Measurements from ENCODE around the gene WBP1. TPM values are rescaled to one million over a fixed set of nuclear protein-coding genes. Genes with fewer than 3 reads are reported as not detected.

WBP1 gene
- polyA plus RNA-seq, 4 donors = 55.1 to 82.7 (median 66.4) TPM

DNA sequence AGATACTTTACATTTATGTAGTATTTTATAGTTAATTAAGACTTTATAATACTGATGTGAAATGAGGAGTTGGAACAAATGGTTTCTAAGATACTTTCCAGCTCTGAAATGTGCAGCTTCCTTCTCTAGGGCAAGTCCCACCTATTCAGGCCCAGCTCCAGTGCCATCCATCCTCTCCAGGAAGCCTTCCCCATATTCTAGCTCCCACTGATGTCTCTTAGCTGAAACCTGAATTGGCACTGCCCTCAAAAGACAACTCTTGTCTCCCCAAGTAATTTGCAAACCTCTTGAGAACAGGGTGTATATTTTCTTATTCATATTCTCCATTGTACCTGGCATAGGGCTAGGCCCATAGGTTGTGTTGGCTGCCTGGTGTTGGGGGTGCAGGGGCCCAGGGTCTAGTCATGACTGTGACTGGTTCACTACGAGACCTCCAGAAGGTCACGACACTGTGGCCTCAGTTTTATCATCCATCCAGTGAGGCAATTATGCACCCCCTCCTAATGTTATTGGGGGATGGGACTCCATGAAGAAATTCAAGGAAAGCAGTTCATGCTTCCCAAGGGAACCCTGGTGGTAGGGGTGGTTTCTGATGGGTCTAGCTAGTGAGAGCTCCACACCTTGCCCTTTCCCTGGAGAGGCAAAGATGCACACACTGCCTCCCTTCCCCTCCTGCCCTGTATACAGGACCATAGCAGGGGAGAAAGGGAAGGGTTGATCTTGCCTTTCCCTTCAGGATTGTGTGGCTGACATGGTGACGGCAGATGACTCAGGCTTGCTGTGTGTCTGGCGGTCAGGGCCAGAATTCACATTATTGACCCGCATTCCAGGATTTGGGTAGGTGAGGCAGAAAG lies 33.9 kb upstream of the WBP1 start:
- H3K4me3 ChIP-seq (ENCODE audit: low read depth in 1 of 3, low read length in 3 of 3) = no peak overlapping the region
- H3K9me3 ChIP-seq (ENCODE audit: control insufficient read depth in 2 of 2, insufficient read depth in 1 of 2, low read depth in 1 of 2, low read length in 1 of 2) = no peaks in the 10 kb centered on the region
- peaks cover 2 to 51% (median 3%) of the 10 kb centered on the region in 3 donors for H3K36me3 ChIP-seq (ENCODE audit: control insufficient read depth in 3 of 3, insufficient read depth in 2 of 3, low read depth in 1 of 3, low read length in 3 of 3)
- H3K27me3 ChIP-seq (ENCODE audit: control insufficient read depth in 3 of 3, insufficient read depth in 3 of 3, low read length in 3 of 3) = no peaks in the 10 kb centered on the region
- DNase-seq (no peak), FAIRE-seq (no peak)
- peak overlapping the region in 1 of 3 donors; percentile 80 for H3K27ac ChIP-seq (ENCODE audit: low read depth in 1 of 3, low read length in 2 of 3)
- 77 to 82% (median 79%) methylated on average over 5 of the region's 5 CpGs for WGBS, 3 donors
- H3K4me1 ChIP-seq (ENCODE audit: control insufficient read depth in 3 of 3, insufficient read depth in 2 of 3, low read depth in 1 of 3, low read length in 2 of 3) = peaks cover 0 to 65% (median 3%) of the 10 kb centered on the region in 3 donors

- Histone ChIP-seq H3K36me3 (ENCODE audit: control insufficient read depth in 3 of 3, insufficient read depth in 2 of 3, low read depth in 1 of 3, low read length in 3 of 3) (peaks cover 2 to 58% (median 3%) of the 10 kb centered on the region in 3 donors), H3K27ac (ENCODE audit: low read depth in 1 of 3, low read length in 2 of 3) (peak overlapping the region in 1 of 3 donors; percentile 80), H3K4me3 (ENCODE audit: low read depth in 1 of 3, low read length in 3 of 3) (no peak overlapping the region), H3K27me3 (ENCODE audit: control insufficient read depth in 3 of 3, insufficient read depth in 3 of 3, low read length in 3 of 3) (no peaks in the 10 kb centered on the region), H3K9me3 (ENCODE audit: control insufficient read depth in 2 of 2, insufficient read depth in 1 of 2, low read depth in 1 of 2, low read length in 1 of 2) (no peaks in the 10 kb centered on the region), H3K4me1 (ENCODE audit: control insufficient read depth in 3 of 3, insufficient read depth in 2 of 3, low read depth in 1 of 3, low read length in 2 of 3) (peaks cover 0 to 71% (median 3%) of the 10 kb centered on the region in 3 donors)
- no peak for DNase-seq
- 72 to 86% (median 79%) methylated on average over 5 of the region's 5 CpGs for WGBS, 3 donors
- FAIRE-seq = no peak
These were observed 33.2 kb upstream of the WBP1 start for GRCh38 chr2:74424995-74425406.

DNA sequence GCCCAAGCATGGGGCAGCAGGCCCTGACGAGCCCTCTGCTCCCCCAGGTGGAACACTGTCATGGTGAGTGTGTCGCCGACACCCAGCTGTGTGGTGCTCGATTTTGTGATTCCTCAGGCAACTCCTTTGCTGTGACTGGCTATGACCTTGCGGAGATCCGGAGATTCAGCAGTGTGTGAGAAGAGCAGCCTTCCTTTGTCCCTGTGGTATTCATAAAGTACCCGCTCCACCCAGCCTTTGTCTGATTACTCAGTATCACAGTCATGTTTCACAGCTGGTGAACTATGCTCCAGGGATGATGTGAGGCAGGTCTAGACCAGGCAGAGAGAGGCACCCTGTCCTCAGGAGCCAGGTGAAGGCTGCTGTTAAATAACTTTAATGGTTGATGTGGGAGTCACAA lies 32.7 kb upstream of the WBP1 start:
- H3K36me3 ChIP-seq (ENCODE audit: control insufficient read depth in 3 of 3, insufficient read depth in 2 of 3, low read depth in 1 of 3, low read length in 3 of 3) = peaks cover 2 to 63% (median 3%) of the 10 kb centered on the region in 3 donors

GRCh38 chr2:74426181-74426758 lies 32.0 kb upstream of the WBP1 start:
- H3K9me3 ChIP-seq (ENCODE audit: control insufficient read depth in 2 of 2, insufficient read depth in 1 of 2, low read depth in 1 of 2, low read length in 1 of 2) = no peaks in the 10 kb centered on the region
- H3K27me3 ChIP-seq (ENCODE audit: control insufficient read depth in 3 of 3, insufficient read depth in 3 of 3, low read length in 3 of 3) = no peaks in the 10 kb centered on the region
- 84 to 89% (median 85%) methylated on average over 13 to 14 of the region's 14 CpGs for WGBS, 3 donors
- peak overlapping the region in 2 of 3 donors; percentile 38 to 80 for H3K27ac ChIP-seq (ENCODE audit: low read depth in 1 of 3, low read length in 2 of 3)
- peaks cover 0 to 75% (median 3%) of the 10 kb centered on the region in 3 donors for H3K4me1 ChIP-seq (ENCODE audit: control insufficient read depth in 3 of 3, insufficient read depth in 2 of 3, low read depth in 1 of 3, low read length in 2 of 3)
- DNase-seq (peak in 1 of 2 donors; percentile 50), FAIRE-seq (no peak)
- H3K4me3 ChIP-seq (ENCODE audit: low read depth in 1 of 3, low read length in 3 of 3) = no peak overlapping the region
- H3K36me3 ChIP-seq (ENCODE audit: control insufficient read depth in 3 of 3, insufficient read depth in 2 of 3, low read depth in 1 of 3, low read length in 3 of 3) = peaks cover 2 to 70% (median 3%) of the 10 kb centered on the region in 3 donors

More for the DNA sequence above, 32.7 kb upstream of the WBP1 start:
- Histone ChIP-seq H3K27me3 (ENCODE audit: control insufficient read depth in 3 of 3, insufficient read depth in 3 of 3, low read length in 3 of 3) (no peaks in the 10 kb centered on the region), H3K4me3 (ENCODE audit: low read depth in 1 of 3, low read length in 3 of 3) (no peak overlapping the region), H3K4me1 (ENCODE audit: control insufficient read depth in 3 of 3, insufficient read depth in 2 of 3, low read depth in 1 of 3, low read length in 2 of 3) (peaks cover 0 to 75% (median 3%) of the 10 kb centered on the region in 3 donors), H3K9me3 (ENCODE audit: control insufficient read depth in 2 of 2, insufficient read depth in 1 of 2, low read depth in 1 of 2, low read length in 1 of 2) (no peaks in the 10 kb centered on the region), H3K27ac (ENCODE audit: low read depth in 1 of 3, low read length in 2 of 3) (peak overlapping the region in 2 of 3 donors; percentile 38 to 80)
- WGBS, 3 donors = 44 to 75% (median 59%) methylated on average over 7 of the region's 7 CpGs
- DNase-seq = peak; percentile 72 to 90
- no peak for FAIRE-seq

- Histone ChIP-seq H3K4me3 (ENCODE audit: low read depth in 1 of 3, low read length in 3 of 3) (no peak overlapping the region), H3K36me3 (ENCODE audit: control insufficient read depth in 3 of 3, insufficient read depth in 2 of 3, low read depth in 1 of 3, low read length in 3 of 3) (peaks cover 2 to 80% (median 3%) of the 10 kb centered on the region in 3 donors), H3K27ac (ENCODE audit: low read depth in 1 of 3, low read length in 2 of 3) (no peak overlapping the region), H3K9me3 (ENCODE audit: control insufficient read depth in 2 of 2, insufficient read depth in 1 of 2, low read depth in 1 of 2, low read length in 1 of 2) (no peaks in the 10 kb centered on the region), H3K27me3 (ENCODE audit: control insufficient read depth in 3 of 3, insufficient read depth in 3 of 3, low read length in 3 of 3) (no peaks in the 10 kb centered on the region), H3K4me1 (ENCODE audit: control insufficient read depth in 3 of 3, insufficient read depth in 2 of 3, low read depth in 1 of 3, low read length in 2 of 3) (peaks cover 0 to 77% (median 3%) of the 10 kb centered on the region in 3 donors)
- no peak for DNase-seq
- 80 to 96% (median 92%) methylated on average over 3 of the region's 3 CpGs for WGBS, 3 donors
- no peak for FAIRE-seq
These were observed 30.7 kb upstream of the WBP1 start for GRCh38 chr2:74427551-74427950.

GRCh38 chr2:74428675-74429074 lies 29.6 kb upstream of the WBP1 start:
- Histone ChIP-seq H3K27me3 (ENCODE audit: control insufficient read depth in 3 of 3, insufficient read depth in 3 of 3, low read length in 3 of 3) (no peaks in the 10 kb centered on the region), H3K9me3 (ENCODE audit: control insufficient read depth in 2 of 2, insufficient read depth in 1 of 2, low read depth in 1 of 2, low read length in 1 of 2) (no peaks in the 10 kb centered on the region), H3K27ac (ENCODE audit: low read depth in 1 of 3, low read length in 2 of 3) (peak overlapping the region in 2 of 3 donors; percentile 66 to 73), H3K36me3 (ENCODE audit: control insufficient read depth in 3 of 3, insufficient read depth in 2 of 3, low read depth in 1 of 3, low read length in 3 of 3) (peaks cover 2 to 83% (median 3%) of the 10 kb centered on the region in 3 donors), H3K4me1 (ENCODE audit: control insufficient read depth in 3 of 3, insufficient read depth in 2 of 3, low read depth in 1 of 3, low read length in 2 of 3) (peaks cover 0 to 72% (median 3%) of the 10 kb centered on the region in 3 donors), H3K4me3 (ENCODE audit: low read depth in 1 of 3, low read length in 3 of 3) (no peak overlapping the region)
- no peak for FAIRE-seq
- WGBS, 3 donors = 84 to 87% (median 84%) methylated on average over 5 of the region's 5 CpGs
- DNase-seq = no peak

DNA sequence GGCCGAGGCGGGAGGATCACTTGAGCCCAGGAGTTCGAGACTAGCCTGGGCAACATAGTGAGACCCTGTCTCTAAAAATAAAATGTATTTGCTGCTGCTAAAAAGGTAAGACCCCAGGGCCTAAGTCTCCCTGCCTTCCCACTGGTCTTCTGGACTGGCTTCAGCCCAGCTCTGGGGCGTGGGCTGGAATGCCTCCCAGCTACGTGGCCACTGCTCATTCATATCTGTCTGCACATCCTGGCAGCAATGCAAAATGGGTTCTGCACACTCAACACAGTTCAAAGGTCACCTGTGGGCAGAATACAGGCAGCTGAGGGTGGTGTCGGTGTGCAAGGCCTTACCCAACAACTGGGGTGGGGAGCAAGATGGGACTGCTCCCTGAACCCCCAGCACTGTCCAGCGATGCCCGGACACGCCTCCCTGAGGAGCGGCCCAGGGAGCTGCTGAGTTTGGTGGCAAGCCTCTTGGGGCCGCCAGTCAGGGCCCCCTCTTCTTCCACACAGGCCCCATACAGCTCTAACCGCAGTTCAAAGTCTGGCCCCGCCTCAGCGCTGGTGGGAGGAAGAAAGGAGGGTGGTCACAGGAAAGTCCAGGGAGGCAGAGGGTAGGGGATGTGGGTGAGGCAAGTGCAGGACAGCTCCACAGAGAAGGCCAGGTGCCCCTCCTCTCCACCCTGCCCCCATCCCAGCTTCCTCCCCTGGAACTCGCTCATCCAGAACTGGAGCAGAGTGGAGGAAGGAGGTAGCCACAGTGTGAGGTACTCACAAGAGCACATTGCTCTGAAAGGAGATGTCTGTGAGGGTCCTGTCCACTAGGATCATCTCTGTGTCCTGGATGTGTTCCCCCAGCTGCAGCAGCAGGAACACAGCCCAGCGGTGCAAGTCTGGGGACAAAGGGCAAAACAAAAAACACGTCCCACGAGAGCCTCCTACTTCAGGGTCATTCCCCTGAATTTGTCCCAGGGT lies 28.5 kb upstream of the WBP1 start:
- no peaks in the 10 kb centered on the region for H3K27me3 ChIP-seq (ENCODE audit: control insufficient read depth in 3 of 3, insufficient read depth in 3 of 3, low read length in 3 of 3)
- DNase-seq = peak; percentile 92 to 97
- 24 to 65% (median 49%) methylated on average over 13 to 18 of the region's 18 CpGs for WGBS, 3 donors
- peak overlapping the region; percentile 66 to 73 (median 70) for H3K27ac ChIP-seq (ENCODE audit: low read depth in 1 of 3, low read length in 2 of 3)
- no peaks in the 10 kb centered on the region for H3K9me3 ChIP-seq (ENCODE audit: control insufficient read depth in 2 of 2, insufficient read depth in 1 of 2, low read depth in 1 of 2, low read length in 1 of 2)
- no peak overlapping the region for H3K4me3 ChIP-seq (ENCODE audit: low read depth in 1 of 3, low read length in 3 of 3)
- H3K4me1 ChIP-seq (ENCODE audit: control insufficient read depth in 3 of 3, insufficient read depth in 2 of 3, low read depth in 1 of 3, low read length in 2 of 3) = peaks cover 0 to 67% (median 3%) of the 10 kb centered on the region in 3 donors
- H3K36me3 ChIP-seq (ENCODE audit: control insufficient read depth in 3 of 3, insufficient read depth in 2 of 3, low read depth in 1 of 3, low read length in 3 of 3) = peaks cover 2 to 75% (median 3%) of the 10 kb centered on the region in 3 donors
- no peak for FAIRE-seq

Measured in small intestine (tissue), 7 donors.